Ishikawa (cell line): ENCODE results near the gene H2AZ2.

Experiments used
- CEBPB ChIP-seq: IDR thresholded peaks from 2 replicates; pipeline ENCODE4 v1.6.1; 2012
- CREB1 ChIP-seq: IDR thresholded peaks from 2 replicates; pipeline ENCODE4 v1.6.1; 2012; ENCODE audit warnings: low read depth
- EGR1 ChIP-seq: IDR thresholded peaks from 2 replicates; pipeline ENCODE4 v1.6.1; 2012
- EP300 ChIP-seq: IDR thresholded peaks from 2 replicates; pipeline ENCODE4 v1.6.1; 2012; ENCODE audit warnings: borderline replicate concordance
- FOXM1 ChIP-seq: IDR thresholded peaks from 2 replicates; pipeline ENCODE4 v1.6.1; 2012; ENCODE audit warnings: low read depth, borderline replicate concordance
- NFIC ChIP-seq: IDR thresholded peaks from 2 replicates; pipeline ENCODE4 v1.6.1; 2012
- RAD21 ChIP-seq: IDR thresholded peaks from 2 replicates; pipeline ENCODE4 v1.6.1; 2012; ENCODE audit warnings: low read depth
- TAF1 ChIP-seq: IDR thresholded peaks from 2 replicates; pipeline ENCODE4 v1.6.1; 2012; ENCODE audit warnings: low read depth, mild to moderate bottlenecking
- YY1 ChIP-seq: IDR thresholded peaks from 2 replicates; pipeline ENCODE4 v1.6.1; 2012; ENCODE audit warnings: low read depth
- ZBTB7A ChIP-seq: IDR thresholded peaks from 2 replicates; pipeline ENCODE4 v1.6.1; 2012; ENCODE audit warnings: low read depth
- TF ChIP-seq, protein P1 (sequence below): IDR thresholded peaks from 2 replicates; pipeline ENCODE4 v1.6.1; 2012
- TF ChIP-seq, protein P2 (sequence below): IDR thresholded peaks from 2 replicates; pipeline ENCODE4 v1.6.1; 2012; ENCODE audit warnings: low read depth, mild to moderate bottlenecking
- TF ChIP-seq, protein P3 (sequence below): IDR thresholded peaks from 2 replicates; pipeline ENCODE4 v1.6.1; 2012

DNA sequence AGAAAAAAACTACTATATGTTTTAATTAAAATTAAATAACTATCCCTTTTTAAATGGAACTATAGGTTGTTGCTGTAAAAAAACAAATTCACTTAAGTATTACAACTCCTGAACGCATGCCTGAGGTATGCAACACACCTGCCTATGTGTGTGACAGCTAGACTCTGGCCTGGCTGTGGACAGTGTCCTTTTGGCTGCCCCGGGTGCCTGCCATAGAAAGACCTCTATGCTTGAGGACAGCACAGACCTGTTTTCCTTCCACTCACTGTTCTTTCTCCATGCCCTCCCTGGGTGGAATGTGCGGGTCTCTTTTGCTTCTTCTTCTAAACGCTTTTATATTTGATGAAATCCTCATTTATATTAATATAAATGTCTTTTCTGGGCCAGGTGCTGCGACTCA lies 57.9 kb downstream of the H2AZ2 start:
- TF ChIP-seq YY1 (no peak), FOXM1 (no peak), TAF1 (no peak), ZBTB7A (no peak), RAD21 (no peak), EP300 (no peak), CREB1 (no peak), NFIC (no peak), CEBPB (no peak), EGR1 (no peak)
- TF ChIP-seq, protein P1, sequence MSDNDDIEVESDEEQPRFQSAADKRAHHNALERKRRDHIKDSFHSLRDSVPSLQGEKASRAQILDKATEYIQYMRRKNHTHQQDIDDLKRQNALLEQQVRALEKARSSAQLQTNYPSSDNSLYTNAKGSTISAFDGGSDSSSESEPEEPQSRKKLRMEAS, result no peak
- TF ChIP-seq, protein P2, sequence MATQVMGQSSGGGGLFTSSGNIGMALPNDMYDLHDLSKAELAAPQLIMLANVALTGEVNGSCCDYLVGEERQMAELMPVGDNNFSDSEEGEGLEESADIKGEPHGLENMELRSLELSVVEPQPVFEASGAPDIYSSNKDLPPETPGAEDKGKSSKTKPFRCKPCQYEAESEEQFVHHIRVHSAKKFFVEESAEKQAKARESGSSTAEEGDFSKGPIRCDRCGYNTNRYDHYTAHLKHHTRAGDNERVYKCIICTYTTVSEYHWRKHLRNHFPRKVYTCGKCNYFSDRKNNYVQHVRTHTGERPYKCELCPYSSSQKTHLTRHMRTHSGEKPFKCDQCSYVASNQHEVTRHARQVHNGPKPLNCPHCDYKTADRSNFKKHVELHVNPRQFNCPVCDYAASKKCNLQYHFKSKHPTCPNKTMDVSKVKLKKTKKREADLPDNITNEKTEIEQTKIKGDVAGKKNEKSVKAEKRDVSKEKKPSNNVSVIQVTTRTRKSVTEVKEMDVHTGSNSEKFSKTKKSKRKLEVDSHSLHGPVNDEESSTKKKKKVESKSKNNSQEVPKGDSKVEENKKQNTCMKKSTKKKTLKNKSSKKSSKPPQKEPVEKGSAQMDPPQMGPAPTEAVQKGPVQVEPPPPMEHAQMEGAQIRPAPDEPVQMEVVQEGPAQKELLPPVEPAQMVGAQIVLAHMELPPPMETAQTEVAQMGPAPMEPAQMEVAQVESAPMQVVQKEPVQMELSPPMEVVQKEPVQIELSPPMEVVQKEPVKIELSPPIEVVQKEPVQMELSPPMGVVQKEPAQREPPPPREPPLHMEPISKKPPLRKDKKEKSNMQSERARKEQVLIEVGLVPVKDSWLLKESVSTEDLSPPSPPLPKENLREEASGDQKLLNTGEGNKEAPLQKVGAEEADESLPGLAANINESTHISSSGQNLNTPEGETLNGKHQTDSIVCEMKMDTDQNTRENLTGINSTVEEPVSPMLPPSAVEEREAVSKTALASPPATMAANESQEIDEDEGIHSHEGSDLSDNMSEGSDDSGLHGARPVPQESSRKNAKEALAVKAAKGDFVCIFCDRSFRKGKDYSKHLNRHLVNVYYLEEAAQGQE, result no peak
- TF ChIP-seq, protein P3, sequence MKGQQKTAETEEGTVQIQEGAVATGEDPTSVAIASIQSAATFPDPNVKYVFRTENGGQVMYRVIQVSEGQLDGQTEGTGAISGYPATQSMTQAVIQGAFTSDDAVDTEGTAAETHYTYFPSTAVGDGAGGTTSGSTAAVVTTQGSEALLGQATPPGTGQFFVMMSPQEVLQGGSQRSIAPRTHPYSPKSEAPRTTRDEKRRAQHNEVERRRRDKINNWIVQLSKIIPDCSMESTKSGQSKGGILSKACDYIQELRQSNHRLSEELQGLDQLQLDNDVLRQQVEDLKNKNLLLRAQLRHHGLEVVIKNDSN, result no peak
